ENCODE measurements around the gene CEP295NL.

The CEP295NL gene

DNA sequence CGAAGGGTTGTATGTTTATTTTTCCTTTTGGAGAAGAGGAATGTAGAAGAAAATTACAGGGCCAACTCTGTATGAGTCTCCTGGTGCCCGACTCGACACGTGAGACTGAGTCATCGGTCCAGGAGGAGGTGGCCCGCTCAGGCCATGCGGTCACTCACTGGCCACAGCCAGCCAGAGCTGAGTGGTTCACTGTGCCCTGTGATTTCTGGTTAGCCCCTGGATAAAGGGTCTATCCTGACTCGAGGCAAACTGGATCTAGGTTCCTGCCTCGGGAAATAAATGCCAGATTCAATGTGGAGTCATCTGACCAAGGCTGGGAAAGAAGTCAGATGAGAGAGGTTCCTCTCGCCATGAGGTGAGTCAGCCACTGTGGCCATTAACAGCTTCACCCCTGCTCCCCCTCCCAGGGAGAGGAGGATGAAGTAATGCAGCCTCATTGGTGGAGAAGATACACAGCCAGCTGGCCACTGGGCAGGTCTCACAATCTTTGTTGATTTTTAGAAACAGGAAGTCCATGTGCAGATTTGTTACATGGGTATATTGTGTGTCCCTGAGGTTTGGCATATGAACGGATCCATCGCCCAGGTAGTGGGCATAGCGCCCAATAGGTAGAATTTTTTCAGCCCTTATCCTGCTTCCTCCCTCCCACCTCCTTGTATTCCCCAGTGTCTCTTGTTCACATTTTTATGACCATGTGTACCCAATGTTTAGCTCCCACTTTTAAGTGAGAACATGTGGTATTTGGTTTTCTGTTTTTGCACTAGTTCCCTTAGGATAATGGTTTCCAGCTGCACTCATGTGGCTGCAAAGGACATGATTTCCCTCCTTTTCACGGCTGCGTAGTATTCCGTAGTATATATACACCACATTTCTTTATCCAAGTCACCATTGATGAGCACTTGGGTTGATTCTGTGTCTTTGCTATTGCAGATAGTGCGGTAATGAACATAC lies 40.7 kb downstream of the CEP295NL start:
- peak overlapping the region; percentile 85 to 88 for H3K27ac ChIP-seq
- peak; percentile 95 for DNase-seq (ENCODE audit: low spot score)
- TF ChIP-seq, protein P1, sequence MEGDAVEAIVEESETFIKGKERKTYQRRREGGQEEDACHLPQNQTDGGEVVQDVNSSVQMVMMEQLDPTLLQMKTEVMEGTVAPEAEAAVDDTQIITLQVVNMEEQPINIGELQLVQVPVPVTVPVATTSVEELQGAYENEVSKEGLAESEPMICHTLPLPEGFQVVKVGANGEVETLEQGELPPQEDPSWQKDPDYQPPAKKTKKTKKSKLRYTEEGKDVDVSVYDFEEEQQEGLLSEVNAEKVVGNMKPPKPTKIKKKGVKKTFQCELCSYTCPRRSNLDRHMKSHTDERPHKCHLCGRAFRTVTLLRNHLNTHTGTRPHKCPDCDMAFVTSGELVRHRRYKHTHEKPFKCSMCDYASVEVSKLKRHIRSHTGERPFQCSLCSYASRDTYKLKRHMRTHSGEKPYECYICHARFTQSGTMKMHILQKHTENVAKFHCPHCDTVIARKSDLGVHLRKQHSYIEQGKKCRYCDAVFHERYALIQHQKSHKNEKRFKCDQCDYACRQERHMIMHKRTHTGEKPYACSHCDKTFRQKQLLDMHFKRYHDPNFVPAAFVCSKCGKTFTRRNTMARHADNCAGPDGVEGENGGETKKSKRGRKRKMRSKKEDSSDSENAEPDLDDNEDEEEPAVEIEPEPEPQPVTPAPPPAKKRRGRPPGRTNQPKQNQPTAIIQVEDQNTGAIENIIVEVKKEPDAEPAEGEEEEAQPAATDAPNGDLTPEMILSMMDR (IDR thresholded peaks at IDR 0.05) = no peak
- peak overlapping the region; percentile 49 for H3K4me3 ChIP-seq

DNA sequence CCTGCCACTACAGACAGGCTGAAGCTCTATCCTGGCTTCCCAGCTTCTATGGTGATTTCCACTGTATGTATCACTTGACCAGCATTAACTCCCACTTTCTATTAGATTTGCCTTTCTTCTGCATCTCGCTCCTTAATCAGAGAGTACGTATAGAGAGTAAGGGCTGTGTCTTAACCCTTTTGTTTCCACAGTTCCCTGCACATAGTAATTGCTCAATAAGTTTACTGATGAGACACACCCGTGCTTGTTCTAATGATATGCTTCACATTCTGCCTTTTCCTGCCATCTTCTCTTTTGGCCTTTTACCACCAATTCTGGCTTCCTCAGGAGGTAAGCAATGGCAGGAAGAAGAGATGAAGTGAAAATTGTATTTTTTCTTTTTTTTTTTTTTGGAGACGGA lies 41.8 kb downstream of the CEP295NL start:
- Histone ChIP-seq H3K27ac (peak overlapping the region; percentile 85 to 88), H3K4me3 (no peak overlapping the region)
- no peak for DNase-seq (ENCODE audit: low spot score)

DNA sequence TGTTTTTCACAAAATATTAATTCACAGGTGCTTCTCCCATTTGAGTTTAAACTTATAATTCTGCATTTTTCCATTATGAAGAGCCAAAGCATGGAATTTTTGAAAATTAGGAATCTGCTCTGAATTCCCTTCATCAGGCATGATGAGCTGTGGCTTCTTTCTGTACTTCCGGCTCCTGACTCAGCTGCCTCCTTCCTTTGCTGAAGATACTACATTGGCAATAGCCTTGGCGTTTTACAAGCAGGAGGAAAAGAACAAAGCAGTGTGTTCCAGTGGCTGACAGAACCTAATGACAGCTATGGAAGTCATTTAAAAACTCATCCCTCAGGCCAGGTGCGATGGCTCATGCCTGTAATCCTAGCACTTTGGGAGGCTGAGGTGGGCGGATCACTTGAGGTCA lies 44.0 kb downstream of the CEP295NL start:
- H3K4me3 ChIP-seq = no peak overlapping the region
- no peak for DNase-seq (ENCODE audit: low spot score)
- TF ChIP-seq, protein P1 (IDR thresholded peaks at IDR 0.05) = no peak
- no peak overlapping the region for H3K27ac ChIP-seq

More for the DNA sequence above, 41.8 kb downstream of the CEP295NL start:
- TF ChIP-seq, protein P1 (IDR thresholded peaks at IDR 0.05) = no peak

DNA sequence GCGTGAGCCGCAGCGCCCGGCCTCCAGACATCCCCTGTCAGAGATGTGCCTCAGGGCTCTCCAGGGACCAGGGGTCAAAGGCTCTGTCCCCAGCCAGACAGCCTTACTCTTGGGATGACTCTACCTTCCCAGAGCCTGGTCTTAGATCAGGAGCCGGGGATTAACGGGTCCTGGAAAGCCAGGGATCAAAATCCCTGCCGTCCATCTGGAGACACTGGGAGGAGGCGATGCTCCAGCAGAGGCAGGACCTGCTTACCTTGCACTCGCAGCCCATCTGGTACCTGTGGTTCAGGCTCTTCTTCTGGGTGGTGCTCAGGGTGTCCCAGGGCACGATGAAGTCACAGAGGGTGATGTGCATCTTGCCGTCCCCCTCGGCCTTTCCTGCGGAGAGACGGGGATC lies 45.7 kb downstream of the CEP295NL start:
- H3K27ac ChIP-seq = no peak overlapping the region
- TF ChIP-seq, protein P1 (IDR thresholded peaks at IDR 0.05) = no peak
- DNase-seq (ENCODE audit: low spot score) = no peak
- H3K4me3 ChIP-seq = no peak overlapping the region

DNA sequence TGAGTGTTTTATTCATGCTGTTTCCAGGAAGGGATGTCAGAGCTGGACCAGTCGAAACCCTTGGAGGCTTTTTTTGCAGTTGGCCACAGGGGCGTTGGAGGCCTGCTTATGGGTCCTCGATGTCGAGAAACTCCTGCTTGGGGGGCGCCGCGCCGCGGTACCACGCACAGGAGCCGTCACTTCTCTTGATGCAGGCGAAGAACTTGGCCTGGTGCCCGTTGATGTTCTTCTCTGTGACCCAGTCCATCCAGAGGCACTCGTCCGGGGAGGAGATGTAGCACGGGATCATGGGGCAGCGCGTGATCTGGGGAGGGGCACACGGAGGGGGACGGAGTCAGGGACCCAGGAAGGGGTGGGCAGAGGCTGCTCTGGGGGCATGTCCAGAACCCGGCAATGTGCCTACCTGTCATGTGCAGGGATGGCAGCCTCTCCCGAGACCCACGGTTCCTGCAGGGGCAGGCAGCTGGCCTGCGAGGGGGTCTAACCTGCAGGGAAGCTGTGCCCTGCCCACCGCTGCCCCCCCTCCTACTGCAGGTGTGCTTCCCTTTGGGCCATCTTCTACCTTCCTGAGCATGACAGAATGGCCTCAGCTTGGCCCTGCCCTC lies 47.3 kb downstream of the CEP295NL start:
- DNase-seq (ENCODE audit: low spot score) = no peak
- TF ChIP-seq, protein P1 (IDR thresholded peaks at IDR 0.05) = no peak
- Histone ChIP-seq H3K27ac (no peak overlapping the region), H3K4me3 (no peak overlapping the region)

DNA sequence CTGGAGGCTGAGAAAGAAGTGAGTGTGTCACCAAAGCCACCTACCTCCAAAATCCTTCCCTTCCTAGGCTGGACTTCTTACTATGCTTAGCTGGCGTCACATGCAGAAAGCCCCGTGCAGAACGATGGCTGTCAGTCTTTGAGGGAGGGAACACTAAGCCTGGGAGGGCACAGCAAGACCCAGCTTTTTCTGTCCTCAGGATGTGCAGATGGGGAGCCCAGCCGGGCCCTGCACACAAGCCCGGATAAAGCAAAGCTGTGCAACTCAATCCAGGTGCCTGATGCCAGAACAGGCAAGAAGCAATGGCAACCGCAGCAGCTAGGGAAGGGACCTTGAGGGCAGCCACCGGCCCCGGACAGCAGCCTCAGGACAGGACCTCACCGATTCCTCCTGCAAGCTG lies 48.5 kb downstream of the CEP295NL start:
- no peak overlapping the region for H3K4me3 ChIP-seq
- no peak for DNase-seq (ENCODE audit: low spot score)
- TF ChIP-seq, protein P1 (IDR thresholded peaks at IDR 0.05) = no peak
- H3K27ac ChIP-seq = no peak overlapping the region

Measured in coronary artery (tissue), 2 donors.